HepG2 (cell line): ENCODE data around the gene LAG3. TPM values are rescaled to one million over a fixed set of nuclear protein-coding genes. Genes with fewer than 3 reads are reported as not detected.

Experiments used
- CEBPB ChIP-seq: IDR thresholded peaks from 2 replicates; pipeline ENCODE4 v1.6.1; 2011; ENCODE audit warnings: low read depth, low read length, improper control_type of control experiment, borderline replicate concordance
- GATAD2A ChIP-seq: IDR thresholded peaks from 2 replicates; pipeline ENCODE4 v1.6.1; 2016
- KDM5A ChIP-seq: fragments of 200-600 bp; sonication (generic); IDR thresholded peaks from 2 replicates; pipeline ENCODE4 v1.7.0; 2018; ENCODE audit warnings: antibody characterized with exemption, mild to moderate bottlenecking, low read length, borderline replicate concordance
- U2AF1 ChIP-seq: fragments of 200-400 bp; formaldehyde crosslinking; optimal IDR thresholded peaks from 2 replicates; pipeline ENCODE3; 2017; ENCODE audit warnings: mild to moderate bottlenecking, low read depth, low read length
- ZBTB49 ChIP-seq: sonication (generic); formaldehyde crosslinking; IDR thresholded peaks from 2 replicates; pipeline ENCODE4 v1.4.0; 2020; ENCODE audit warnings: missing genetic modification reagents, borderline replicate concordance
- ZNF17 ChIP-seq: sonication (generic); formaldehyde crosslinking; IDR thresholded peaks from 2 replicates; pipeline ENCODE4 v1.5.0; 2020; ENCODE audit warnings: mild to moderate bottlenecking, missing genetic modification reagents
- ZNF503 ChIP-seq: sonication (generic); formaldehyde crosslinking; IDR thresholded peaks from 2 replicates; pipeline ENCODE4 v1.4.0; 2020; ENCODE audit warnings: missing genetic modification reagents
- ZNF891 ChIP-seq: sonication (generic); formaldehyde crosslinking; IDR thresholded peaks from 2 replicates; pipeline ENCODE4 v1.5.0; 2020; ENCODE audit warnings: mild to moderate bottlenecking, missing genetic modification reagents
- polyA plus RNA-seq, 8 experiments: library from polyadenylated mRNA; depleted of rRNA in 3 of 8; stranded (reverse) in 7 of 8; unstranded in 1 of 8; fragments of >200 nt; fragmentation: Illumina TruSeq in 4 of 8; extraction: Trizol in 4 of 8; gene quantifications; 2 replicates each; pipeline versions ENCODE4 v1.2.1 to v1.2.3, GENCODE V29; 2011 to 2016; ENCODE audit warnings: low read depth in 4 of 8, missing spikeins in 1 of 8, mixed read lengths in 1 of 8; ENCODE audit not compliant: insufficient read depth in 1 of 8
- total RNA-seq, 5 experiments: library from RNA; depleted of rRNA; stranded (reverse); fragments of >200 nt; fragmentation: Illumina TruSeq; extraction: Trizol; gene quantifications; 2 replicates each; pipeline ENCODE4 v1.2.3, GENCODE V29; 2016; ENCODE audit warnings: low read depth in 1 of 5
- TF ChIP-seq, protein P1 (sequence below): sonication (generic); formaldehyde crosslinking; IDR thresholded peaks from 2 replicates; pipeline ENCODE4 v1.5.1; 2020; ENCODE audit warnings: mild to moderate bottlenecking, moderate library complexity, missing genetic modification reagents
- TF ChIP-seq, protein P2 (sequence below): sonication (generic); formaldehyde crosslinking; IDR thresholded peaks from 2 replicates; pipeline ENCODE4 v1.5.0; 2020; ENCODE audit warnings: mild to moderate bottlenecking, missing genetic modification reagents, borderline replicate concordance
- TF ChIP-seq, protein P3 (sequence below): sonication (generic); formaldehyde crosslinking; IDR thresholded peaks from 2 replicates; pipeline ENCODE4 v1.9.0; 2022; ENCODE audit warnings: missing genetic modification reagents, mild to moderate bottlenecking, borderline replicate concordance
- TF ChIP-seq, protein P4 (sequence below): IDR thresholded peaks from 2 replicates; pipeline ENCODE4 v1.6.1; 2018; ENCODE audit warnings: missing genetic modification reagents, mild to moderate bottlenecking, missing compliant biosample characterization

Gene LAG3
- total and polyA plus RNA-seq, 2 of the 13 experiments (the other 11 are each of a cell fraction or from before 2014, with no cell fraction given), result 0.11 to 0.26 TPM

- TF ChIP-seq, protein P1, sequence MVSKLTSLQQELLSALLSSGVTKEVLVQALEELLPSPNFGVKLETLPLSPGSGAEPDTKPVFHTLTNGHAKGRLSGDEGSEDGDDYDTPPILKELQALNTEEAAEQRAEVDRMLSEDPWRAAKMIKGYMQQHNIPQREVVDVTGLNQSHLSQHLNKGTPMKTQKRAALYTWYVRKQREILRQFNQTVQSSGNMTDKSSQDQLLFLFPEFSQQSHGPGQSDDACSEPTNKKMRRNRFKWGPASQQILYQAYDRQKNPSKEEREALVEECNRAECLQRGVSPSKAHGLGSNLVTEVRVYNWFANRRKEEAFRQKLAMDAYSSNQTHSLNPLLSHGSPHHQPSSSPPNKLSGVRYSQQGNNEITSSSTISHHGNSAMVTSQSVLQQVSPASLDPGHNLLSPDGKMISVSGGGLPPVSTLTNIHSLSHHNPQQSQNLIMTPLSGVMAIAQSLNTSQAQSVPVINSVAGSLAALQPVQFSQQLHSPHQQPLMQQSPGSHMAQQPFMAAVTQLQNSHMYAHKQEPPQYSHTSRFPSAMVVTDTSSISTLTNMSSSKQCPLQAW (CRISPR knock-in tag), result peak; percentile 94
- TF ChIP-seq, protein P2, sequence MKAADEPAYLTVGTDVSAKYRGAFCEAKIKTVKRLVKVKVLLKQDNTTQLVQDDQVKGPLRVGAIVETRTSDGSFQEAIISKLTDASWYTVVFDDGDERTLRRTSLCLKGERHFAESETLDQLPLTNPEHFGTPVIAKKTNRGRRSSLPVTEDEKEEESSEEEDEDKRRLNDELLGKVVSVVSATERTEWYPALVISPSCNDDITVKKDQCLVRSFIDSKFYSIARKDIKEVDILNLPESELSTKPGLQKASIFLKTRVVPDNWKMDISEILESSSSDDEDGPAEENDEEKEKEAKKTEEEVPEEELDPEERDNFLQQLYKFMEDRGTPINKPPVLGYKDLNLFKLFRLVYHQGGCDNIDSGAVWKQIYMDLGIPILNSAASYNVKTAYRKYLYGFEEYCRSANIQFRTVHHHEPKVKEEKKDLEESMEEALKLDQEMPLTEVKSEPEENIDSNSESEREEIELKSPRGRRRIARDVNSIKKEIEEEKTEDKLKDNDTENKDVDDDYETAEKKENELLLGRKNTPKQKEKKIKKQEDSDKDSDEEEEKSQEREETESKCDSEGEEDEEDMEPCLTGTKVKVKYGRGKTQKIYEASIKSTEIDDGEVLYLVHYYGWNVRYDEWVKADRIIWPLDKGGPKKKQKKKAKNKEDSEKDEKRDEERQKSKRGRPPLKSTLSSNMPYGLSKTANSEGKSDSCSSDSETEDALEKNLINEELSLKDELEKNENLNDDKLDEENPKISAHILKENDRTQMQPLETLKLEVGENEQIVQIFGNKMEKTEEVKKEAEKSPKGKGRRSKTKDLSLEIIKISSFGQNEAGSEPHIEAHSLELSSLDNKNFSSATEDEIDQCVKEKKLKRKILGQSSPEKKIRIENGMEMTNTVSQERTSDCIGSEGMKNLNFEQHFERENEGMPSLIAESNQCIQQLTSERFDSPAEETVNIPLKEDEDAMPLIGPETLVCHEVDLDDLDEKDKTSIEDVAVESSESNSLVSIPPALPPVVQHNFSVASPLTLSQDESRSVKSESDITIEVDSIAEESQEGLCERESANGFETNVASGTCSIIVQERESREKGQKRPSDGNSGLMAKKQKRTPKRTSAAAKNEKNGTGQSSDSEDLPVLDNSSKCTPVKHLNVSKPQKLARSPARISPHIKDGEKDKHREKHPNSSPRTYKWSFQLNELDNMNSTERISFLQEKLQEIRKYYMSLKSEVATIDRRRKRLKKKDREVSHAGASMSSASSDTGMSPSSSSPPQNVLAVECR (CRISPR knock-in tag), result peak; percentile 55; the same call in 1 of the 2 replicates
- TF ChIP-seq KDM5A (no peak), GATAD2A (CRISPR knock-in tag) (peak; percentile 81), CEBPB (no peak), ZBTB49 (no peak), ZNF503 (CRISPR knock-in tag) (peak; percentile 31; the same call in 1 of the 2 replicates), ZNF891 (0 out of 2 replicates have a peak, but pooled peaks have one; percentile 23), ZNF17 (CRISPR knock-in tag) (no peak), U2AF1 (peak; percentile 78)
- TF ChIP-seq, protein P3, sequence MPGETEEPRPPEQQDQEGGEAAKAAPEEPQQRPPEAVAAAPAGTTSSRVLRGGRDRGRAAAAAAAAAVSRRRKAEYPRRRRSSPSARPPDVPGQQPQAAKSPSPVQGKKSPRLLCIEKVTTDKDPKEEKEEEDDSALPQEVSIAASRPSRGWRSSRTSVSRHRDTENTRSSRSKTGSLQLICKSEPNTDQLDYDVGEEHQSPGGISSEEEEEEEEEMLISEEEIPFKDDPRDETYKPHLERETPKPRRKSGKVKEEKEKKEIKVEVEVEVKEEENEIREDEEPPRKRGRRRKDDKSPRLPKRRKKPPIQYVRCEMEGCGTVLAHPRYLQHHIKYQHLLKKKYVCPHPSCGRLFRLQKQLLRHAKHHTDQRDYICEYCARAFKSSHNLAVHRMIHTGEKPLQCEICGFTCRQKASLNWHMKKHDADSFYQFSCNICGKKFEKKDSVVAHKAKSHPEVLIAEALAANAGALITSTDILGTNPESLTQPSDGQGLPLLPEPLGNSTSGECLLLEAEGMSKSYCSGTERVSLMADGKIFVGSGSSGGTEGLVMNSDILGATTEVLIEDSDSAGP (CRISPR knock-in tag), result peak; percentile 87; the same call in 1 of the 2 replicates
- TF ChIP-seq, protein P4, sequence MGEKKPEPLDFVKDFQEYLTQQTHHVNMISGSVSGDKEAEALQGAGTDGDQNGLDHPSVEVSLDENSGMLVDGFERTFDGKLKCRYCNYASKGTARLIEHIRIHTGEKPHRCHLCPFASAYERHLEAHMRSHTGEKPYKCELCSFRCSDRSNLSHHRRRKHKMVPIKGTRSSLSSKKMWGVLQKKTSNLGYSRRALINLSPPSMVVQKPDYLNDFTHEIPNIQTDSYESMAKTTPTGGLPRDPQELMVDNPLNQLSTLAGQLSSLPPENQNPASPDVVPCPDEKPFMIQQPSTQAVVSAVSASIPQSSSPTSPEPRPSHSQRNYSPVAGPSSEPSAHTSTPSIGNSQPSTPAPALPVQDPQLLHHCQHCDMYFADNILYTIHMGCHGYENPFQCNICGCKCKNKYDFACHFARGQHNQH (CRISPR knock-in tag), result peak; percentile 38; the same call in 1 of the 2 replicates
These were observed 20.3 kb downstream of the LAG3 start (continued) for GRCh38 chr12:6792522-6793201.
